ENCODE measurements around the gene RNASET2.

The RNASET2 gene

DNA sequence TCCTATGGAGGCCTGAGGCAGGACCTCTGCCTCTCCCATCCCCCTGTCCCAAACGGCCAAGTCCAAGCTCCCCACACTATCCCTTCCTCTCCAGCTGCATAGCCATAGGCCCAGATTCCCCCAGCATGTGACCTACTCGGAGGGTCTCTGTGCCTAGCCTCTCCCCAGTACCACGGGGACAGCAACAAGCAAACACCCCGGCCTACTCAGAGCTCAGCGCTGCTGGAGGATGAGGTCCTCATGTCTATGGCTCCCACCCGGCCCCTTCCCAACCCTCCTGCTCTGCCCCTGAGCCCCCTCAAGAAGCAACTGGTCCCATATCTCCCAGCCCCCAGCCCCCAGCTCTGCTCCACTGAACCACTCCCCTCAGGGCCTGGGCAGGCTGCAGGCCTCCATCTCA lies 24.2 kb downstream of the RNASET2 start:
- H4K20me1 ChIP-seq (ENCODE audit: insufficient read depth, low read length) = no peaks in the 10 kb centered on the region
- H3K27ac ChIP-seq (ENCODE audit: low read depth, low read length, poor library complexity, severe bottlenecking) = no peak overlapping the region
- H3K4me1 ChIP-seq (ENCODE audit: insufficient read depth, low read length, severe bottlenecking) = peaks cover 40% of the 10 kb centered on the region
- peaks cover 52% of the 10 kb centered on the region for H3K36me3 ChIP-seq (ENCODE audit: insufficient read depth, low read length)
- H3K9me3 ChIP-seq (ENCODE audit: low read length) = no peaks in the 10 kb centered on the region
- H3K4me2 ChIP-seq (ENCODE audit: low read length) = no peak overlapping the region
- H3K9me2 ChIP-seq (ENCODE audit: low read depth, low read length) = no peaks in the 10 kb centered on the region
- H3K4me3 ChIP-seq (ENCODE audit: low read depth, low read length, poor library complexity, severe bottlenecking) = no peak overlapping the region
- H3F3A ChIP-seq (ENCODE audit: insufficient read depth, low read length) = no peaks in the 10 kb centered on the region
- no peak overlapping the region for H3K9ac ChIP-seq (ENCODE audit: low read length)
- H2AFZ ChIP-seq (ENCODE audit: low read length) = no peak overlapping the region
- H3K27me3 ChIP-seq (ENCODE audit: insufficient read depth, low read length) = no peaks in the 10 kb centered on the region
- no peaks in the 10 kb centered on the region for H3K79me2 ChIP-seq (ENCODE audit: insufficient read depth, low read length)
- TF ChIP-seq, protein P1, sequence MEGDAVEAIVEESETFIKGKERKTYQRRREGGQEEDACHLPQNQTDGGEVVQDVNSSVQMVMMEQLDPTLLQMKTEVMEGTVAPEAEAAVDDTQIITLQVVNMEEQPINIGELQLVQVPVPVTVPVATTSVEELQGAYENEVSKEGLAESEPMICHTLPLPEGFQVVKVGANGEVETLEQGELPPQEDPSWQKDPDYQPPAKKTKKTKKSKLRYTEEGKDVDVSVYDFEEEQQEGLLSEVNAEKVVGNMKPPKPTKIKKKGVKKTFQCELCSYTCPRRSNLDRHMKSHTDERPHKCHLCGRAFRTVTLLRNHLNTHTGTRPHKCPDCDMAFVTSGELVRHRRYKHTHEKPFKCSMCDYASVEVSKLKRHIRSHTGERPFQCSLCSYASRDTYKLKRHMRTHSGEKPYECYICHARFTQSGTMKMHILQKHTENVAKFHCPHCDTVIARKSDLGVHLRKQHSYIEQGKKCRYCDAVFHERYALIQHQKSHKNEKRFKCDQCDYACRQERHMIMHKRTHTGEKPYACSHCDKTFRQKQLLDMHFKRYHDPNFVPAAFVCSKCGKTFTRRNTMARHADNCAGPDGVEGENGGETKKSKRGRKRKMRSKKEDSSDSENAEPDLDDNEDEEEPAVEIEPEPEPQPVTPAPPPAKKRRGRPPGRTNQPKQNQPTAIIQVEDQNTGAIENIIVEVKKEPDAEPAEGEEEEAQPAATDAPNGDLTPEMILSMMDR (IDR thresholded peaks at IDR 0.05; ENCODE audit: low read length) = no peak
- no peak for TF ChIP-seq EZH2 (IDR thresholded peaks at IDR 0.05; ENCODE audit: borderline replicate concordance, low read length)

DNA sequence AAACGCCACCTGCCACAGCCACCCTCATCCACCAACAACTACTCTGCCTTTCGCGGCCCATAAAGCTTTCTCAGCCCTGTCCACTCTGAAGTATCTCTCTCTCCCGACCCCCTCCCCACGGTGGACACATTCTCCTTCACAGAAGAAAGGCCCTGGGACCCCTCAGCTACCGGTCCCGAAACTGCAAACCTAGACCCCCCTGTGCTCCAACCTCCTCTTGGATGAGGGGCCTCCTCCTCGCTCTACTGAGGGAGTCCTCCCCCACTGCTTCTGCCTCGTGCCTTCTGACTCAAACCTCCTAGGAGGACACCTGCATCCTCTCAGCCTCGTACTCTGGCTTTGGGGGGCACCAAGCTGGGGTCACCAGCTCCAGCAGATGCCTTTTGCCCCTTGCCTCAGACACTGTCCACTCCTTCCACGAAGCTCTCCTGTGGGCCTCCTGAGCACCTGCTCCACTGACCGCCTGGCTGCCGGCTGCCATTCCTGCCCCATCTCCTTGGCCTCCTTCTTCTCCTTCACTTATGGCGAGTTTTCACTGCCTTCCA lies 24.9 kb downstream of the RNASET2 start:
- TF ChIP-seq, protein P1 (IDR thresholded peaks at IDR 0.05; ENCODE audit: low read length) = no peak
- TF ChIP-seq EZH2 (IDR thresholded peaks at IDR 0.05; ENCODE audit: borderline replicate concordance, low read length) = no peak
- Histone ChIP-seq H3K4me2 (ENCODE audit: low read length) (no peak overlapping the region), H3K9me2 (ENCODE audit: low read depth, low read length) (no peaks in the 10 kb centered on the region), H3K27ac (ENCODE audit: low read depth, low read length, poor library complexity, severe bottlenecking) (no peak overlapping the region), H3K36me3 (ENCODE audit: insufficient read depth, low read length) (peaks cover 58% of the 10 kb centered on the region), H3K4me3 (ENCODE audit: low read depth, low read length, poor library complexity, severe bottlenecking) (no peak overlapping the region), H3K27me3 (ENCODE audit: insufficient read depth, low read length) (no peaks in the 10 kb centered on the region), H3K9ac (ENCODE audit: low read length) (no peak overlapping the region), H2AFZ (ENCODE audit: low read length) (no peak overlapping the region), H3K4me1 (ENCODE audit: insufficient read depth, low read length, severe bottlenecking) (peaks cover 36% of the 10 kb centered on the region), H3F3A (ENCODE audit: insufficient read depth, low read length) (no peaks in the 10 kb centered on the region), H3K9me3 (ENCODE audit: low read length) (no peaks in the 10 kb centered on the region), H3K79me2 (ENCODE audit: insufficient read depth, low read length) (no peaks in the 10 kb centered on the region), H4K20me1 (ENCODE audit: insufficient read depth, low read length) (no peaks in the 10 kb centered on the region)

DNA sequence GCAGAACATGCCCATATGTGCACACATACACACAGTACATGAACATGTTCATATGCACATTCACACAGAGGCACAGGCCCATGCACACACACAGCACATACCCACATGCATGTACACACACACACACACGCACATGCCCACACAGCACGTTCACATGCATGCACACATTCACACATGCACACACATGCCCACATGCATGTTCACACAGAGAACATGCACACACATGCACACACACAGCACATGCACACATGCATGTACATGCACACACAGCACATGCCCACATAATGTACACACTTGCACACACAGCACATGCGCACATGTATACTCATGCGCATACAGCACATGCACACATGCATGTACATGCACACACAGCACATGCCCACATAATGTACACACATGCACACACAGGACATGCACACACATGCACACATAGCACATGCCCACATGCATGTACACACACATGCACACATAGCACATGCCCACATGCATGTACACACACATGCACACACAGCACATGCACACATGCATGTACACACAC lies 25.9 kb downstream of the RNASET2 start:
- H3K9me3 ChIP-seq (ENCODE audit: low read length) = no peaks in the 10 kb centered on the region
- no peaks in the 10 kb centered on the region for H4K20me1 ChIP-seq (ENCODE audit: insufficient read depth, low read length)
- no peak overlapping the region for H2AFZ ChIP-seq (ENCODE audit: low read length)
- no peaks in the 10 kb centered on the region for H3K9me2 ChIP-seq (ENCODE audit: low read depth, low read length)
- H3F3A ChIP-seq (ENCODE audit: insufficient read depth, low read length) = no peaks in the 10 kb centered on the region
- peaks cover 58% of the 10 kb centered on the region for H3K36me3 ChIP-seq (ENCODE audit: insufficient read depth, low read length)
- no peak overlapping the region for H3K4me3 ChIP-seq (ENCODE audit: low read depth, low read length, poor library complexity, severe bottlenecking)
- no peak overlapping the region; the same call in 1 of the 2 replicates for H3K9ac ChIP-seq (ENCODE audit: low read length)
- H3K79me2 ChIP-seq (ENCODE audit: insufficient read depth, low read length) = no peaks in the 10 kb centered on the region
- H3K27me3 ChIP-seq (ENCODE audit: insufficient read depth, low read length) = no peaks in the 10 kb centered on the region
- no peak overlapping the region; the same call in 1 of the 2 replicates for H3K4me2 ChIP-seq (ENCODE audit: low read length)
- peaks cover 25% of the 10 kb centered on the region for H3K4me1 ChIP-seq (ENCODE audit: insufficient read depth, low read length, severe bottlenecking)
- TF ChIP-seq, protein P1 (IDR thresholded peaks at IDR 0.05; ENCODE audit: low read length) = no peak
- no peak for TF ChIP-seq EZH2 (IDR thresholded peaks at IDR 0.05; ENCODE audit: borderline replicate concordance, low read length)
- peak overlapping the region; percentile 73 for H3K27ac ChIP-seq (ENCODE audit: low read depth, low read length, poor library complexity, severe bottlenecking)

Data from OCI-LY1 (cell line).